Mesothelial cell of epicardium (in vitro differentiated cells): ENCODE measurements around the gene PAK5. TPM values are rescaled to one million over a fixed set of nuclear protein-coding genes. Genes with fewer than 3 reads are reported as not detected.

Experiments used
- DNase-seq, 2 experiments: peaks; one replicate each; pipeline ENCODE4 v3.0.0; 2021; ENCODE audit warnings: low spot score in 2 of 2; ENCODE audit not compliant: unreplicated experiment in 2 of 2
- H3K27ac Mint-ChIP-seq: 2 replicates; pipeline ENCODE4 v1.8.0; 2021; ENCODE audit warnings: mixed read lengths
- H3K27me3 Mint-ChIP-seq: 2 replicates; pipeline ENCODE4 v1.8.0; 2021; ENCODE audit warnings: low read depth, mixed read lengths
- H3K36me3 Mint-ChIP-seq: 2 replicates; pipeline ENCODE4 v1.8.0; 2021; ENCODE audit warnings: mixed read lengths
- H3K4me1 Mint-ChIP-seq: 2 replicates; pipeline ENCODE4 v1.8.0; 2021; ENCODE audit warnings: mixed read lengths
- H3K4me3 Mint-ChIP-seq: 2 replicates; pipeline ENCODE4 v1.8.0; 2021; ENCODE audit warnings: mild to moderate bottlenecking, moderate library complexity, mixed read lengths
- H3K9me3 Mint-ChIP-seq: 2 replicates; pipeline ENCODE4 v1.8.0; 2021; ENCODE audit warnings: mixed read lengths
- CTCF ChIP-seq: fragments of 200-600 bp; sonication (generic); IDR thresholded peaks from one replicate; pipeline ENCODE4 v1.5.0; 2021; ENCODE audit warnings: antibody characterized with exemption; ENCODE audit not compliant: unreplicated experiment
- total RNA-seq: library from RNA; stranded (reverse); gene quantifications from 3 replicates; pipeline ENCODE4 v1.2.1, GENCODE V29; 2021

Gene PAK5
- total RNA-seq, 1 donor from 2014 or later: 0.54 TPM

- no peaks in the 10 kb centered on the region for H3K36me3 Mint-ChIP-seq
- H3K4me3 Mint-ChIP-seq: no peak overlapping the region
- TF ChIP-seq CTCF: no peak
- no peaks in the 10 kb centered on the region for H3K9me3 Mint-ChIP-seq
- DNase-seq: no peak
- no peak overlapping the region for H3K27ac Mint-ChIP-seq
- no peaks in the 10 kb centered on the region for H3K4me1 Mint-ChIP-seq
- peaks cover 24% of the 10 kb centered on the region for H3K27me3 Mint-ChIP-seq
Measured at GRCh38 chr20:9583151-9583550, 255.7 kb downstream of the PAK5 start.

DNA sequence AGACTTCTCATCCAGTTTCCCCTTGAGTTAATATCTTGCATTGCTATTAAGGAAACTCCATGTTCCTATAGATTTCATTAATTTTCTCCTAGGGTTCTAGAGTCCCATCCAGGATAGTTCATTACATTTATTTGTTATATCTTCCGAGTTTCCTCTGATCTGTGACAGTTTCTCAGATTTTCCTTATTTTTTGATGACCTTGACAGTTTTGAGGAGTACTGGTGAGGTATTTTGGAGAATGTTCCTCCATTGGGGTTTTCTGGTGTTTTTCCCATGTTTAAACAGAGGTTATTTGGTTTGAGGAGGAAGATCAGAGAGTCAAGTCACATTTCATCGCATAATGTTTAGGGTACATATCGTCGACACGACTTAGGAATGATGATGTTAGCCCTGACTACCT is 256.7 kb downstream of the PAK5 start:
- Mint-ChIP-seq H3K4me1 (no peaks in the 10 kb centered on the region), H3K4me3 (no peak overlapping the region), H3K9me3 (no peaks in the 10 kb centered on the region), H3K36me3 (no peaks in the 10 kb centered on the region), H3K27me3 (peaks cover 23% of the 10 kb centered on the region), H3K27ac (no peak overlapping the region)
- no peak for TF ChIP-seq CTCF
- no peak for DNase-seq

DNA sequence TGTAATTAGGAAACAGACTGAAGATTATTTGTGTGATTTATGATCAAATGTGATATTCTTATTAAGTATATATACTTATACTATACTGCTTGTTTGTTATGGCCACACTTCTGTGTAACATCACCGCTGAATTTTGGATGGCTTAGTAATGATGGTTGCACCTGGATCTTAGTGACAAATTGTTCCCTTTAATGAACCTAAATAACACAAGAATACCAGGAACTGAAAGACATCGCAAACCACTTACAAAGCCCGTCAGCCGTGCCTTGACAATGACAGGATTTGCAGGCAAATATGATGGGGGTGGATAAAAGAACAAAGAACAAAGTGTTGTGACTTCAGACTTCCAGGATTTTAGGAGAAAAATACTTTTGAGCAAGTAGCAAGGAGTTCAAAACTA is 257.4 kb downstream of the PAK5 start:
- Mint-ChIP-seq H3K36me3 (no peaks in the 10 kb centered on the region), H3K9me3 (no peaks in the 10 kb centered on the region), H3K27me3 (peaks cover 21% of the 10 kb centered on the region), H3K4me3 (no peak overlapping the region), H3K27ac (no peak overlapping the region), H3K4me1 (no peaks in the 10 kb centered on the region)
- TF ChIP-seq CTCF: no peak
- DNase-seq: no peak

- TF ChIP-seq CTCF: no peak
- no peaks in the 10 kb centered on the region for H3K36me3 Mint-ChIP-seq
- peaks cover 36% of the 10 kb centered on the region for H3K27me3 Mint-ChIP-seq
- no peaks in the 10 kb centered on the region for H3K4me1 Mint-ChIP-seq
- no peak for DNase-seq
- H3K9me3 Mint-ChIP-seq: no peaks in the 10 kb centered on the region
- H3K27ac Mint-ChIP-seq: no peak overlapping the region
- no peak overlapping the region for H3K4me3 Mint-ChIP-seq
Measured at GRCh38 chr20:9578594-9578993, 260.3 kb downstream of the PAK5 start.

DNA sequence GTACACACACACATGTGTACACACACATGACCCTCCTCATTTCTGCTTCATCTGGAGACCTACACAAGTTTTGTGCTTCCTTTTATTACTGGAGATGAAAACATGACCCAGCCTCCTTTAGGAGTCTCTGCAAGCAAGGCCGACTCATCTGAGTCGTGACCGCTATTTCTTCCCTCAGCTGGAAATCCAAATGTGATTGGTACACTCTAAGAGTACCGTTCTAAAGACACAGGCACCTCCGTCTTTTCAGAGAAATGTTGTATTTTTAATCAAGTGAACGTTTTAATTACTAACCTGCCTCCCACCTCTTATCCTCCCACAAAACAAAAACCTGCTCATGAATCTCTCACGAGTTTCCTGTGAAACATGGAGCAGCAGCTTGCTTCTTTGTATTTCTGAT is 261.5 kb downstream of the PAK5 start:
- H3K4me3 Mint-ChIP-seq: no peak overlapping the region
- H3K27me3 Mint-ChIP-seq: peaks cover 44% of the 10 kb centered on the region
- no peak overlapping the region for H3K27ac Mint-ChIP-seq
- no peaks in the 10 kb centered on the region for H3K4me1 Mint-ChIP-seq
- H3K36me3 Mint-ChIP-seq: no peaks in the 10 kb centered on the region
- TF ChIP-seq CTCF: no peak
- DNase-seq: no peak
- no peaks in the 10 kb centered on the region for H3K9me3 Mint-ChIP-seq

- H3K4me1 Mint-ChIP-seq: no peaks in the 10 kb centered on the region
- H3K36me3 Mint-ChIP-seq: no peaks in the 10 kb centered on the region
- H3K9me3 Mint-ChIP-seq: no peaks in the 10 kb centered on the region
- no peak overlapping the region for H3K27ac Mint-ChIP-seq
- no peak overlapping the region for H3K4me3 Mint-ChIP-seq
- DNase-seq: no peak
- peaks cover 47% of the 10 kb centered on the region for H3K27me3 Mint-ChIP-seq
- no peak for TF ChIP-seq CTCF
Measured at GRCh38 chr20:9576695-9577094, 262.2 kb downstream of the PAK5 start.
